SH-SY5Y (cell line): ENCODE results near the gene AFMID.

Experiments
- GATA2 ChIP-seq: IDR thresholded peaks from 2 replicates; pipeline ENCODE4 v1.6.1; 2011; ENCODE audit warnings: mild to moderate bottlenecking, low read depth, low read length
- GATA3 ChIP-seq: IDR thresholded peaks from 2 replicates; pipeline ENCODE4 v1.6.1; 2011; ENCODE audit warnings: low read depth, mild to moderate bottlenecking, low read length, moderate library complexity

The AFMID gene

GRCh38 chr17:78248051-78248914, 61.1 kb downstream of the AFMID start:
- no peak for TF ChIP-seq GATA3
- TF ChIP-seq GATA2 = no peak

- TF ChIP-seq GATA3 = no peak
- no peak for TF ChIP-seq GATA2
These were observed 62.1 kb downstream of the AFMID start for GRCh38 chr17:78249074-78249817.

- TF ChIP-seq GATA3 (no peak), GATA2 (no peak)
These were observed 63.0 kb downstream of the AFMID start for GRCh38 chr17:78249818-78250806.

- no peak for TF ChIP-seq GATA2
- no peak for TF ChIP-seq GATA3
These were observed 64.0 kb downstream of the AFMID start for GRCh38 chr17:78250891-78251772.

GRCh38 chr17:78251773-78252103, 64.6 kb downstream of the AFMID start:
- TF ChIP-seq GATA3 (no peak), GATA2 (no peak)

- no peak for TF ChIP-seq GATA2
- TF ChIP-seq GATA3 = no peak
These were observed 65.0 kb downstream of the AFMID start for GRCh38 chr17:78252111-78252634.

- no peak for TF ChIP-seq GATA2
- no peak for TF ChIP-seq GATA3
These were observed 65.8 kb downstream of the AFMID start for GRCh38 chr17:78252701-78253635.

- TF ChIP-seq GATA2 = no peak
- TF ChIP-seq GATA3 = no peak
These were observed 66.9 kb downstream of the AFMID start for GRCh38 chr17:78253946-78254672.

- TF ChIP-seq GATA3 (no peak), GATA2 (no peak)
These were observed 68.0 kb downstream of the AFMID start for GRCh38 chr17:78255029-78255656.

- TF ChIP-seq GATA3 (no peak), GATA2 (no peak)
These were observed 69.0 kb downstream of the AFMID start for GRCh38 chr17:78255953-78256706.
